DND-41 (cell line): Measurements from ENCODE around the gene LHFPL2.

Experiments
- EZH2 ChIP-seq: IDR thresholded peaks from 3 replicates; pipeline ENCODE4 v1.6.1; 2012; ENCODE audit warnings: borderline replicate concordance, low read depth, mild to moderate bottlenecking, moderate library complexity, low read length, inconsistent platforms; ENCODE audit not compliant: severe bottlenecking
- TF ChIP-seq, protein P1 (sequence below): IDR thresholded peaks from 2 replicates; pipeline ENCODE4 v1.5.1; 2012; ENCODE audit warnings: borderline replicate concordance, low read length, moderate library complexity, mild to moderate bottlenecking; ENCODE audit not compliant: poor library complexity, severe bottlenecking; ENCODE audit errors: extremely low read depth

DNA sequence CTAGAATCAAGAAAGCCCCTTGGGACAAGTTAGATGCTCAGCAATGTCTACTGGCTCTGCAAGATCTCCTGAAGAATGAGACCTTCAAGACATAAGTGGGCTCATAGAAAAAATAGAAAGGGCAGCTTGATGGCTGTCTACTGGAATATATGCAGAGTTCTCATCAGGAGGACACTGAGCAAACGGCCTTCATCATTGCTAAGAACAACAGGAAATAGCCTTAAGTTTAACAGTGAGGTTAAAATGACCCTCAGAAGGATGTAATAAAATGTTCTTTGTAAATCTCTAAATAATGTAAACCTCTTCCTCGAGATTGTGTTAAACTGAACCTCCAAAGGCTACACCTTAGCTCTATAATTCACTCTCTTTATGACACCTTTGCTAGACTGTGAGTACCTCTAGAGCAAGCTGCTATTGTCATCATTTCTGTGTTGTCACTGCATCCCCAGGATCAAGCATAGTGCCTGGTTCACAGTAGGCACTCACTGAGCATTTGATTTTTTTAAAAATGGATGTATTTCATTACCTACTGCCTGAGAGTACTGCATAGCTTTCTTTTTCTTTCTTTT, 22.2 kb upstream of the LHFPL2 start:
- TF ChIP-seq, protein P1, sequence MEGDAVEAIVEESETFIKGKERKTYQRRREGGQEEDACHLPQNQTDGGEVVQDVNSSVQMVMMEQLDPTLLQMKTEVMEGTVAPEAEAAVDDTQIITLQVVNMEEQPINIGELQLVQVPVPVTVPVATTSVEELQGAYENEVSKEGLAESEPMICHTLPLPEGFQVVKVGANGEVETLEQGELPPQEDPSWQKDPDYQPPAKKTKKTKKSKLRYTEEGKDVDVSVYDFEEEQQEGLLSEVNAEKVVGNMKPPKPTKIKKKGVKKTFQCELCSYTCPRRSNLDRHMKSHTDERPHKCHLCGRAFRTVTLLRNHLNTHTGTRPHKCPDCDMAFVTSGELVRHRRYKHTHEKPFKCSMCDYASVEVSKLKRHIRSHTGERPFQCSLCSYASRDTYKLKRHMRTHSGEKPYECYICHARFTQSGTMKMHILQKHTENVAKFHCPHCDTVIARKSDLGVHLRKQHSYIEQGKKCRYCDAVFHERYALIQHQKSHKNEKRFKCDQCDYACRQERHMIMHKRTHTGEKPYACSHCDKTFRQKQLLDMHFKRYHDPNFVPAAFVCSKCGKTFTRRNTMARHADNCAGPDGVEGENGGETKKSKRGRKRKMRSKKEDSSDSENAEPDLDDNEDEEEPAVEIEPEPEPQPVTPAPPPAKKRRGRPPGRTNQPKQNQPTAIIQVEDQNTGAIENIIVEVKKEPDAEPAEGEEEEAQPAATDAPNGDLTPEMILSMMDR = no peak
- no peak for TF ChIP-seq EZH2
